Loucy (cell line): ENCODE results near the gene JPH3.

Experiments
- H2AFZ ChIP-seq: fragments of 200-600 bp; sonication (generic); 2 replicates; pipeline ENCODE4 v1.6.0; 2016; ENCODE audit warnings: antibody characterized with exemption, mild to moderate bottlenecking, low read length, moderate library complexity
- H3F3A ChIP-seq: fragments of 200-600 bp; 2 replicates; pipeline ENCODE4 v1.6.0; 2016; ENCODE audit warnings: antibody characterized with exemption, low read depth, mild to moderate bottlenecking
- H3K27me3 ChIP-seq: fragments of 200-600 bp; sonication (generic); 2 replicates; pipeline ENCODE4 v1.6.1; 2014; ENCODE audit warnings: low read length, mild to moderate bottlenecking; ENCODE audit not compliant: insufficient read depth, poor library complexity, severe bottlenecking
- H3K36me3 ChIP-seq: fragments of 200-600 bp; sonication (generic); 2 replicates; pipeline ENCODE4 v1.6.1; 2016; ENCODE audit warnings: low read length; ENCODE audit not compliant: insufficient read depth
- H3K4me1 ChIP-seq: fragments of 200-600 bp; sonication (generic); 2 replicates; pipeline ENCODE4 v1.5.1; 2014; ENCODE audit warnings: low read length, mild to moderate bottlenecking; ENCODE audit not compliant: insufficient read depth, poor library complexity, severe bottlenecking
- H3K4me2 ChIP-seq: fragments of 200-600 bp; sonication (generic); 2 replicates; pipeline ENCODE4 v1.6.0; 2014; ENCODE audit warnings: antibody characterized with exemption, low read length, low read depth, mild to moderate bottlenecking; ENCODE audit not compliant: poor library complexity, severe bottlenecking
- H3K4me3 ChIP-seq: fragments of 200-600 bp; sonication (generic); 2 replicates; pipeline ENCODE4 v1.5.1; 2014; ENCODE audit warnings: low read length, mild to moderate bottlenecking, mixed read lengths; ENCODE audit not compliant: poor library complexity, severe bottlenecking
- H3K79me2 ChIP-seq: fragments of 200-600 bp; sonication (generic); 2 replicates; pipeline ENCODE4 v1.6.1; 2014; ENCODE audit warnings: low read length; ENCODE audit not compliant: insufficient read depth
- H3K9ac ChIP-seq: fragments of 200-600 bp; sonication (generic); 2 replicates; pipeline ENCODE4 v1.6.0; 2014; ENCODE audit warnings: mild to moderate bottlenecking, low read depth, low read length, moderate library complexity; ENCODE audit not compliant: poor library complexity, severe bottlenecking
- H3K9me2 ChIP-seq: fragments of 200-600 bp; sonication (generic); replicated peaks from 2 replicates; pipeline ENCODE4 v1.6.1; 2016; ENCODE audit warnings: low read depth, low read length, mixed read lengths
- H3K9me3 ChIP-seq: fragments of 200-600 bp; sonication (generic); 2 replicates; pipeline ENCODE4 v1.6.1; 2014; ENCODE audit warnings: mild to moderate bottlenecking, antibody characterized with exemption, low read length, low read depth; ENCODE audit not compliant: insufficient read depth
- H4K20me1 ChIP-seq: fragments of 200-600 bp; sonication (generic); 2 replicates; pipeline ENCODE4 v1.6.0; 2014; ENCODE audit warnings: antibody characterized with exemption, low read length, mild to moderate bottlenecking; ENCODE audit not compliant: insufficient read depth, poor library complexity, severe bottlenecking
- EZH2phosphoT487 ChIP-seq: fragments of 200-600 bp; IDR thresholded peaks from 2 replicates; pipeline ENCODE4 v1.6.1; 2018; ENCODE audit warnings: antibody characterized with exemption, mild to moderate bottlenecking, moderate library complexity, borderline replicate concordance
- TF ChIP-seq, protein P1 (sequence below): fragments of 200-600 bp; sonication (generic); conservative IDR thresholded peaks from 2 replicates; pipeline ENCODE4 v1.5.1; 2014; ENCODE audit warnings: mild to moderate bottlenecking, antibody characterized with exemption, low read length

JPH3 gene

DNA sequence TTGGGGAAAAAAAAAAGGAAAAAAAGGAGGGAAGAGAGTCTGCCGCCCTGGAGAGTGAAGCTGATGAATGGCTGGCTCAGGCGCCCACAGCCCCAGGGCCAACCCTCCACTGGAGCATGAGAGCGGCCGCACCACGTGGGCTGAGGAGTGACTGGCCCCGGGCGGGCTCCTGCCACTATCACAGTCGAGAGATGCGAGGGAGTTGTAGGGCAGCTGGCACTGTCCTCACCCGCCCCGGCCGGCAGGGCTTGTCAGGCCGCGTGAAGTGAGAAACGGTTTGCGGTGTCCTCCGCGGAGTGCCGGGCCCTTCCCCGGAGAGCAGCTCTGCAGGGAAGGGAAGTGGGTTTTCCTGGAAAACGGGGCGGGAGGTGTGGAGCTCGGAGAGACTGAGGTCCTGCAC is 45.9 kb downstream of the JPH3 start:
- H3K9ac ChIP-seq = no peak overlapping the region
- no peak overlapping the region for H3K4me2 ChIP-seq
- H3K27me3 ChIP-seq = no peaks in the 10 kb centered on the region
- H3F3A ChIP-seq = no peaks in the 10 kb centered on the region
- no peaks in the 10 kb centered on the region for H3K36me3 ChIP-seq
- no peak overlapping the region for H2AFZ ChIP-seq
- no peaks in the 10 kb centered on the region for H3K9me2 ChIP-seq
- TF ChIP-seq, protein P1, sequence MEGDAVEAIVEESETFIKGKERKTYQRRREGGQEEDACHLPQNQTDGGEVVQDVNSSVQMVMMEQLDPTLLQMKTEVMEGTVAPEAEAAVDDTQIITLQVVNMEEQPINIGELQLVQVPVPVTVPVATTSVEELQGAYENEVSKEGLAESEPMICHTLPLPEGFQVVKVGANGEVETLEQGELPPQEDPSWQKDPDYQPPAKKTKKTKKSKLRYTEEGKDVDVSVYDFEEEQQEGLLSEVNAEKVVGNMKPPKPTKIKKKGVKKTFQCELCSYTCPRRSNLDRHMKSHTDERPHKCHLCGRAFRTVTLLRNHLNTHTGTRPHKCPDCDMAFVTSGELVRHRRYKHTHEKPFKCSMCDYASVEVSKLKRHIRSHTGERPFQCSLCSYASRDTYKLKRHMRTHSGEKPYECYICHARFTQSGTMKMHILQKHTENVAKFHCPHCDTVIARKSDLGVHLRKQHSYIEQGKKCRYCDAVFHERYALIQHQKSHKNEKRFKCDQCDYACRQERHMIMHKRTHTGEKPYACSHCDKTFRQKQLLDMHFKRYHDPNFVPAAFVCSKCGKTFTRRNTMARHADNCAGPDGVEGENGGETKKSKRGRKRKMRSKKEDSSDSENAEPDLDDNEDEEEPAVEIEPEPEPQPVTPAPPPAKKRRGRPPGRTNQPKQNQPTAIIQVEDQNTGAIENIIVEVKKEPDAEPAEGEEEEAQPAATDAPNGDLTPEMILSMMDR = no peak
- no peak for TF ChIP-seq EZH2phosphoT487
- H4K20me1 ChIP-seq = no peaks in the 10 kb centered on the region
- H3K9me3 ChIP-seq = no peaks in the 10 kb centered on the region
- no peak overlapping the region for H3K4me3 ChIP-seq
- no peaks in the 10 kb centered on the region for H3K79me2 ChIP-seq
- no peaks in the 10 kb centered on the region for H3K4me1 ChIP-seq

GRCh38 chr16:87648698-87649487 is 46.6 kb downstream of the JPH3 start:
- H3K9ac ChIP-seq = no peak overlapping the region
- H3K9me2 ChIP-seq = no peaks in the 10 kb centered on the region
- H3F3A ChIP-seq = no peaks in the 10 kb centered on the region
- no peak overlapping the region for H3K4me2 ChIP-seq
- no peaks in the 10 kb centered on the region for H3K9me3 ChIP-seq
- no peak overlapping the region for H3K4me3 ChIP-seq
- TF ChIP-seq, protein P1 = no peak
- no peak for TF ChIP-seq EZH2phosphoT487
- no peaks in the 10 kb centered on the region for H3K79me2 ChIP-seq
- H3K36me3 ChIP-seq = no peaks in the 10 kb centered on the region
- no peak overlapping the region for H2AFZ ChIP-seq
- no peaks in the 10 kb centered on the region for H4K20me1 ChIP-seq
- H3K27me3 ChIP-seq = no peaks in the 10 kb centered on the region
- H3K4me1 ChIP-seq = no peaks in the 10 kb centered on the region

- Histone ChIP-seq H3K4me3 (no peak overlapping the region), H3K4me1 (no peaks in the 10 kb centered on the region), H3K9me3 (no peaks in the 10 kb centered on the region), H3K9me2 (no peaks in the 10 kb centered on the region), H3K4me2 (no peak overlapping the region), H3K27me3 (no peaks in the 10 kb centered on the region), H2AFZ (no peak overlapping the region), H3K36me3 (no peaks in the 10 kb centered on the region), H3F3A (no peaks in the 10 kb centered on the region), H3K79me2 (no peaks in the 10 kb centered on the region), H3K9ac (no peak overlapping the region), H4K20me1 (no peaks in the 10 kb centered on the region)
- TF ChIP-seq EZH2phosphoT487 = no peak
- TF ChIP-seq, protein P1 = no peak
Observed at GRCh38 chr16:87652386-87652785, 50.1 kb downstream of the JPH3 start.
